ENCODE data around the gene DNAH1. TPM values are rescaled to one million over a fixed set of nuclear protein-coding genes. Genes with fewer than 3 reads are reported as not detected.

Gene DNAH1
- total and polyA plus RNA-seq, 2 of the 13 experiments (the other 11 are each of a cell fraction or from before 2014, with no cell fraction given) = 0.64 to 3.5 TPM

GRCh38 chr3:52393959-52394670 is 78.0 kb downstream of the DNAH1 start (continued):
- TF ChIP-seq, protein P1, sequence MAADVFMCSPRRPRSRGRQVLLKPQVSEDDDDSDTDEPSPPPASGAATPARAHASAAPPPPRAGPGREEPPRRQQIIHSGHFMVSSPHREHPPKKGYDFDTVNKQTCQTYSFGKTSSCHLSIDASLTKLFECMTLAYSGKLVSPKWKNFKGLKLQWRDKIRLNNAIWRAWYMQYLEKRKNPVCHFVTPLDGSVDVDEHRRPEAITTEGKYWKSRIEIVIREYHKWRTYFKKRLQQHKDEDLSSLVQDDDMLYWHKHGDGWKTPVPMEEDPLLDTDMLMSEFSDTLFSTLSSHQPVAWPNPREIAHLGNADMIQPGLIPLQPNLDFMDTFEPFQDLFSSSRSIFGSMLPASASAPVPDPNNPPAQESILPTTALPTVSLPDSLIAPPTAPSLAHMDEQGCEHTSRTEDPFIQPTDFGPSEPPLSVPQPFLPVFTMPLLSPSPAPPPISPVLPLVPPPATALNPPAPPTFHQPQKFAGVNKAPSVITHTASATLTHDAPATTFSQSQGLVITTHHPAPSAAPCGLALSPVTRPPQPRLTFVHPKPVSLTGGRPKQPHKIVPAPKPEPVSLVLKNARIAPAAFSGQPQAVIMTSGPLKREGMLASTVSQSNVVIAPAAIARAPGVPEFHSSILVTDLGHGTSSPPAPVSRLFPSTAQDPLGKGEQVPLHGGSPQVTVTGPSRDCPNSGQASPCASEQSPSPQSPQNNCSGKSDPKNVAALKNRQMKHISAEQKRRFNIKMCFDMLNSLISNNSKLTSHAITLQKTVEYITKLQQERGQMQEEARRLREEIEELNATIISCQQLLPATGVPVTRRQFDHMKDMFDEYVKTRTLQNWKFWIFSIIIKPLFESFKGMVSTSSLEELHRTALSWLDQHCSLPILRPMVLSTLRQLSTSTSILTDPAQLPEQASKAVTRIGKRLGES (CRISPR knock-in tag; IDR thresholded peaks at IDR 0.05; ENCODE audit: borderline replicate concordance) = no peak
- TF ChIP-seq DR1 (CRISPR knock-in tag; IDR thresholded peaks at IDR 0.05) (no peak), NR3C1 (CRISPR knock-in tag; IDR thresholded peaks at IDR 0.05) (no peak), ZNF564 (CRISPR knock-in tag; IDR thresholded peaks at IDR 0.05) (no peak), NCOA2 (CRISPR knock-in tag; IDR thresholded peaks at IDR 0.05) (no peak)

GRCh38 chr3:52394751-52395502 is 78.8 kb downstream of the DNAH1 start:
- H3K4me3 ChIP-seq (replicated peaks in 1 of 3; ENCODE audit: insufficient read depth in 1 of 3, low read depth in 2 of 3, low read length in 3 of 3) = no peak overlapping the region
- no peak overlapping the region for H2AFZ ChIP-seq (ENCODE audit: low read length)
- H3K9me3 ChIP-seq (ENCODE audit: low read length) = no peaks in the 10 kb centered on the region
- no TSS peak for BruUV-seq (replicated peaks)
- H3K9ac ChIP-seq (ENCODE audit: insufficient read depth, low read depth, low read length) = no peak overlapping the region
- POLR2A ChIA-PET = no interaction called here
- DNase-seq (ENCODE audit: low spot score) (no peak), FAIRE-seq (no peak), ATAC-seq (no peak)
- peaks cover 12% of the 10 kb centered on the region; the same call in 1 of the 2 replicates for H3K4me1 ChIP-seq (ENCODE audit: insufficient read depth, low read length)
- no peaks in the 10 kb centered on the region for H3K27me3 ChIP-seq (ENCODE audit: control insufficient read depth in 1 of 2, insufficient read depth in 2 of 2, low read length in 2 of 2)
- no peak overlapping the region for H3K27ac ChIP-seq (ENCODE audit: extremely low read length, insufficient read depth, low read length)
- intact Hi-C loops (cut with micrococcal nuclease; ENCODE audit: unreplicated experiment) = no loop called here
- CTCF ChIA-PET (ENCODE audit: low intra/inter-chr PET ratio, low total read pairs) = no interaction called here
- H3K36me3 ChIP-seq (replicated peaks in 1 of 2; ENCODE audit: control insufficient read depth in 1 of 2, insufficient read depth in 2 of 2, low read length in 2 of 2) = no peaks in the 10 kb centered on the region
- no peak overlapping the region for H3K4me2 ChIP-seq (ENCODE audit: low read depth, low read length)
- WGBS (ENCODE audit: low lambda C conversion rate) = 76% methylated on average over 6 of the region's 10 CpGs
- no peaks in the 10 kb centered on the region for H4K20me1 ChIP-seq (ENCODE audit: insufficient read depth, low read length)
- no peaks in the 10 kb centered on the region for H3K79me2 ChIP-seq (ENCODE audit: insufficient read depth, low read length)
- in situ Hi-C loops (cut with HindIII; ENCODE audit: extremely low pct_ligation_motif_present, low pct_unique_long_range_greater_than_20kb) = no loop called here
- TF ChIP-seq ELF4 (CRISPR knock-in tag; IDR thresholded peaks at IDR 0.05; ENCODE audit: borderline replicate concordance) (no peak), MZF1 (CRISPR knock-in tag; IDR thresholded peaks at IDR 0.05; ENCODE audit: borderline replicate concordance) (no peak), ZC3H13 (CRISPR knock-in tag; IDR thresholded peaks at IDR 0.05) (no peak), ZBTB38 (CRISPR knock-in tag; IDR thresholded peaks at IDR 0.05) (no peak), MXD1 (CRISPR knock-in tag; IDR thresholded peaks at IDR 0.05) (no peak), RFXANK (CRISPR knock-in tag; IDR thresholded peaks at IDR 0.05) (no peak), ZNF547 (CRISPR knock-in tag; IDR thresholded peaks at IDR 0.05) (no peak), CEBPB (IDR thresholded peaks at IDR 0.05; ENCODE audit: borderline replicate concordance, low read depth, low read length) (no peak), ZSCAN21 (CRISPR knock-in tag; IDR thresholded peaks at IDR 0.05; ENCODE audit: borderline replicate concordance) (no peak), MAZ (IDR thresholded peaks at IDR 0.05; ENCODE audit: borderline replicate concordance, low read depth, low read length) (no peak), MAZ (CRISPR knock-in tag; IDR thresholded peaks at IDR 0.05; ENCODE audit: low read depth) (no peak), SNRNP70 (IDR thresholded peaks at IDR 0.05; ENCODE audit: low read depth, low read length) (no peak), ZNF33B (CRISPR knock-in tag; IDR thresholded peaks at IDR 0.05) (no peak), ZNF256 (CRISPR knock-in tag; conservative IDR thresholded peaks at IDR 0.05) (no peak)
